ENCODE measurements around the gene GPR137. TPM values are rescaled to one million over a fixed set of nuclear protein-coding genes. Genes with fewer than 3 reads are reported as not detected.
A peak's percentile ranks its signal among the peaks of the same experiment; 100 is the strongest.

The GPR137 gene
- total RNA-seq, 2 experiments from 2014 or later = 18.3 to 52.3 TPM

GRCh38 chr11:64317325-64317960, 31.8 kb downstream of the GPR137 start, which contains the start of gene TRMT112:
Gene TRMT112, minus strand, starts transcription at chr11:64317559. Its CDS starts 33 bp downstream, at chr11:64317526.
- no peaks in the 10 kb centered on the region for H3K9me3 ChIP-seq (ENCODE audit: low read length)
- peaks cover 17% of the 10 kb centered on the region; the same call in 1 of the 2 replicates for H3K79me2 ChIP-seq (ENCODE audit: insufficient read depth, low read depth, low read length)

DNA sequence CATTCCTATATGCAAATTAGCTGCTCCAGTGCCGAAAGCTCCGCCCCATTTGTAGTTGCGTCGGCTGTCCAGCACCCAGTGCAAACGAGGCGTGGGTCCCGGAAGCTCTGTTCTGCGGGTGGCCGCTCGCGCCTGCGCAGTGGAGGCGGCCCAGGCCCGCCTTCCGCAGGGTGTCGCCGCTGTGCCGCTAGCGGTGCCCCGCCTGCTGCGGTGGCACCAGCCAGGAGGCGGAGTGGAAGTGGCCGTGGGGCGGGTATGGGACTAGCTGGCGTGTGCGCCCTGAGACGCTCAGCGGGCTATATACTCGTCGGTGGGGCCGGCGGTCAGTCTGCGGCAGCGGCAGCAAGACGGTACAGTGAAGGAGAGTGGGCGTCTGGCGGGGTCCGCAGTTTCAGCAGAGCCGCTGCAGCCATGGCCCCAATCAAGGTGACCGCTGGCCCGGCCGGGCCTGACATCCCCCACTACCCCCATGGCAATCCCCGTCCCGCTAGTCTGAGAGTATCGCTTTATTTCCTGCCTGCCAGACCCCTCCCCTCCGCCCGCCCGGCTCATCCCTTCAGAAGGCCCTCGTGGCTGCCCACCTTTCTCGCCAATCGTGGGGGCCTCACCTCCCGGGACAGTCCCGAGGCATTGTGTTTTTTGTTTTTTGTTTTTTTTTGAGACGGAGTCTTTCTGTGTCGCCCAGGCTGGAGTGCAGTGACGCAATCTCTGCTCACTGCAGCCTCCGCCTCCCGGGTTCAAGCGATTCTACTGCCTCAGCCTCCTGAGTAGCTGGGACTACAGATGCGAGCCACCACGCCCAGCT, 32.5 kb downstream of the GPR137 start, which contains the start of gene PRDX5:
PRDX5 (plus strand) TSS at position 161 of the 805 bp plus-strand sequence; CDS start at position 256, 95 bp downstream.
- no peaks in the 10 kb centered on the region for H4K20me1 ChIP-seq (ENCODE audit: insufficient read depth, low read length)
- H3K9me3 ChIP-seq (ENCODE audit: low read length) = no peaks in the 10 kb centered on the region
- ChIA-PET POLR2A (interaction anchor here (0.5 to 2.3 kb wide), 26 partner anchors 11 to 684 kb away, joined by 3 to 22 read pairs (median 4); partner anchors contain the start of genes BAD, CCDC88B, ESRRA and FERMT3), CTCF (ENCODE audit: unreplicated experiment) (interaction anchor here (0.6 to 2.1 kb wide), 16 partner anchors 10 to 457 kb away, joined by 3 to 33 read pairs (median 4); partner anchors contain the start of genes ESRRA and FERMT3)
- intact Hi-C loops (cut with micrococcal nuclease; ENCODE audit: unreplicated experiment) = loop anchor here (1.0 to 2.0 kb wide), 5 partner anchors 13 to 37 kb away; partner anchors contain the start of genes CCDC88B and ESRRA
- peak within 1 kb of the TSS; percentile 83 for H3K4me3 ChIP-seq (ENCODE audit: low read depth, low read length, poor library complexity, severe bottlenecking)
- H3K4me1 ChIP-seq (ENCODE audit: insufficient read depth, low read length, poor library complexity, severe bottlenecking) = peaks cover 29% of the 10 kb centered on the region
- TF ChIP-seq, protein P1, sequence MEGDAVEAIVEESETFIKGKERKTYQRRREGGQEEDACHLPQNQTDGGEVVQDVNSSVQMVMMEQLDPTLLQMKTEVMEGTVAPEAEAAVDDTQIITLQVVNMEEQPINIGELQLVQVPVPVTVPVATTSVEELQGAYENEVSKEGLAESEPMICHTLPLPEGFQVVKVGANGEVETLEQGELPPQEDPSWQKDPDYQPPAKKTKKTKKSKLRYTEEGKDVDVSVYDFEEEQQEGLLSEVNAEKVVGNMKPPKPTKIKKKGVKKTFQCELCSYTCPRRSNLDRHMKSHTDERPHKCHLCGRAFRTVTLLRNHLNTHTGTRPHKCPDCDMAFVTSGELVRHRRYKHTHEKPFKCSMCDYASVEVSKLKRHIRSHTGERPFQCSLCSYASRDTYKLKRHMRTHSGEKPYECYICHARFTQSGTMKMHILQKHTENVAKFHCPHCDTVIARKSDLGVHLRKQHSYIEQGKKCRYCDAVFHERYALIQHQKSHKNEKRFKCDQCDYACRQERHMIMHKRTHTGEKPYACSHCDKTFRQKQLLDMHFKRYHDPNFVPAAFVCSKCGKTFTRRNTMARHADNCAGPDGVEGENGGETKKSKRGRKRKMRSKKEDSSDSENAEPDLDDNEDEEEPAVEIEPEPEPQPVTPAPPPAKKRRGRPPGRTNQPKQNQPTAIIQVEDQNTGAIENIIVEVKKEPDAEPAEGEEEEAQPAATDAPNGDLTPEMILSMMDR (conservative IDR thresholded peaks at IDR 0.05; ENCODE audit: low read length) = peak; percentile 70
- TF ChIP-seq EZH2phosphoT487 (IDR thresholded peaks at IDR 0.05; ENCODE audit: borderline replicate concordance, low read depth, low read length) = no peak
- H3K79me2 ChIP-seq (ENCODE audit: insufficient read depth, low read depth, low read length) = peaks cover 17% of the 10 kb centered on the region; the same call in 1 of the 2 replicates
- BruUV-seq (replicated peaks) = no TSS peak
- peak within 1 kb of the TSS; percentile 57; the same call in 1 of the 2 replicates for H2AFZ ChIP-seq (ENCODE audit: low read length)
- H3K36me3 ChIP-seq (ENCODE audit: insufficient read depth, low read length) = peaks cover 76% of the 10 kb centered on the region
- DNase-seq (ENCODE audit: low spot score) = peak; percentile 98
- no peaks in the 10 kb centered on the region for H3K9me2 ChIP-seq (ENCODE audit: insufficient read depth, low read length)
- peak within 1 kb of the TSS; percentile 79 for H3K4me2 ChIP-seq (ENCODE audit: low read length)
- peak within 1 kb of the TSS; percentile 88 for H3K27ac ChIP-seq (ENCODE audit: low read depth, low read length, poor library complexity, severe bottlenecking)

More at GRCh38 chr11:64317325-64317960, 31.8 kb downstream of the GPR137 start, which contains the start of gene TRMT112:
- POLR2A ChIA-PET = interaction anchor here (0.6 to 2.3 kb wide), 23 partner anchors 10 to 684 kb away, joined by 3 to 22 read pairs (median 4); partner anchors contain the start of genes BAD, CCDC88B, ESRRA and FERMT3
- Histone ChIP-seq H3K36me3 (ENCODE audit: insufficient read depth, low read length) (peaks cover 76% of the 10 kb centered on the region), H2AFZ (ENCODE audit: low read length) (peak within 1 kb of the TSS; percentile 57; the same call in 1 of the 2 replicates), H3K27ac (ENCODE audit: low read depth, low read length, poor library complexity, severe bottlenecking) (peak within 1 kb of the TSS; percentile 88), H3K9me2 (ENCODE audit: insufficient read depth, low read length) (no peaks in the 10 kb centered on the region), H3K4me3 (ENCODE audit: low read depth, low read length, poor library complexity, severe bottlenecking) (peak within 1 kb of the TSS; percentile 83), H4K20me1 (ENCODE audit: insufficient read depth, low read length) (no peaks in the 10 kb centered on the region), H3K4me2 (ENCODE audit: low read length) (peak within 1 kb of the TSS; percentile 79), H3K4me1 (ENCODE audit: insufficient read depth, low read length, poor library complexity, severe bottlenecking) (peaks cover 29% of the 10 kb centered on the region)
- intact Hi-C loops (cut with micrococcal nuclease; ENCODE audit: unreplicated experiment) = loop anchor here (1.0 kb wide), 3 partner anchors 12 to 38 kb away; partner anchors contain the start of gene ESRRA
- DNase-seq (ENCODE audit: low spot score) = peak; percentile 99
- CTCF ChIA-PET (ENCODE audit: unreplicated experiment) = interaction anchor here (0.6 to 2.1 kb wide), 16 partner anchors 9 to 458 kb away, joined by 3 to 33 read pairs (median 4); partner anchors contain the start of genes ESRRA and FERMT3
- BruUV-seq (replicated peaks) = no TSS peak
- TF ChIP-seq, protein P1 (conservative IDR thresholded peaks at IDR 0.05; ENCODE audit: low read length) = no peak
- TF ChIP-seq EZH2phosphoT487 (IDR thresholded peaks at IDR 0.05; ENCODE audit: borderline replicate concordance, low read depth, low read length) = no peak

All from OCI-LY7 (cell line).